Measurements from ENCODE around the gene ZNF774.

- TF ChIP-seq CTCF (conservative IDR thresholded peaks at IDR 0.05; ENCODE audit: low read depth, low read length) (no peak), EZH2 (IDR thresholded peaks at IDR 0.05; ENCODE audit: borderline replicate concordance, low read depth, low read length, poor library complexity, severe bottlenecking) (no peak)
Measured at GRCh38 chr15:90407336-90407735, 55.3 kb downstream of the ZNF774 start.

All from A673 (cell line).